Thyroid gland (tissue), 4 donors: ENCODE results near the gene TCF7L2. TPM values are rescaled to one million over a fixed set of nuclear protein-coding genes. Genes with fewer than 3 reads are reported as not detected.
A peak's percentile ranks its signal among the peaks of the same experiment; 100 is the strongest.
"Not testable (repeated sequence)": the region's sequence is repeated elsewhere in the genome, so short reads cannot be mapped to it uniquely, and the experiment has no call there.

ENCODE experiments used
- DNase-seq, 2 donors: peaks; one replicate each; pipeline ENCODE4 v3.0.0-alpha.2; 2019
- H3K27ac ChIP-seq, 3 donors: fragments of 200-600 bp; sonication (generic); 1 replicate in 2 of 3; 2 replicates in 1 of 3; pipeline ENCODE4 v1.5.1; 2016 to 2019; ENCODE audit warnings: mild to moderate bottlenecking in 1 of 3, moderate library complexity in 1 of 3
- H3K27me3 ChIP-seq: fragments of 200-600 bp; sonication (generic); one replicate; pipeline ENCODE4 v1.5.1; 2019
- H3K36me3 ChIP-seq, 2 donors: fragments of 200-600 bp; sonication (generic); one replicate each; pipeline ENCODE4 v1.5.1; 2016 to 2019
- H3K4me1 ChIP-seq, 2 donors: fragments of 200-600 bp; sonication (generic); one replicate each; pipeline ENCODE4 v1.5.1; 2017 to 2019
- H3K4me3 ChIP-seq, 3 donors: fragments of 200-600 bp; sonication (generic); replicated peaks in 1 of 3; 1 replicate in 2 of 3; 2 replicates in 1 of 3; pipeline ENCODE4 v1.5.1; 2016; ENCODE audit warnings: mild to moderate bottlenecking in 1 of 3
- H3K9me3 ChIP-seq: fragments of 200-600 bp; sonication (generic); one replicate; pipeline ENCODE4 v1.5.1; 2017
- CTCF ChIP-seq, 6 experiments: fragments of 200-600 bp in 3 of 6; fragments of 450-650 bp in 3 of 6; sonication (generic) in 3 of 6; IDR thresholded peaks; one replicate each; pipeline ENCODE4 v1.5.1; 2016 to 2019; ENCODE audit warnings: antibody characterized with exemption in 6 of 6, mild to moderate bottlenecking in 2 of 6, inconsistent platforms in 1 of 6, moderate library complexity in 1 of 6
- POLR2A ChIP-seq, 2 donors: fragments of 450-650 bp; IDR thresholded peaks; one replicate each; pipeline ENCODE4 v1.6.1; 2017; ENCODE audit warnings: antibody characterized with exemption in 2 of 2, mild to moderate bottlenecking in 2 of 2, moderate library complexity in 1 of 2
- WGBS, 2 donors: methylation state at CpG; one replicate each; pipeline ENCODE4 v1.1.5; 2017; 5-methylcytosine and 5-hydroxymethylcytosine counted together
- intact Hi-C: fragments of 100-400 bp; cut with DNase I; formaldehyde crosslinking; loops from one replicate; pipeline ENCODE4 v1.15.1; 2023
- total RNA-seq, 4 donors: library from RNA; depleted of rRNA; stranded (reverse); fragments of >200 nt; gene quantifications; one replicate each; pipeline ENCODE4 v1.2.3, GENCODE V29; 2016

The TCF7L2 gene
- total RNA-seq, 4 donors from 2014 or later: 16.2 to 67.1 (median 25.3) TPM

DNA sequence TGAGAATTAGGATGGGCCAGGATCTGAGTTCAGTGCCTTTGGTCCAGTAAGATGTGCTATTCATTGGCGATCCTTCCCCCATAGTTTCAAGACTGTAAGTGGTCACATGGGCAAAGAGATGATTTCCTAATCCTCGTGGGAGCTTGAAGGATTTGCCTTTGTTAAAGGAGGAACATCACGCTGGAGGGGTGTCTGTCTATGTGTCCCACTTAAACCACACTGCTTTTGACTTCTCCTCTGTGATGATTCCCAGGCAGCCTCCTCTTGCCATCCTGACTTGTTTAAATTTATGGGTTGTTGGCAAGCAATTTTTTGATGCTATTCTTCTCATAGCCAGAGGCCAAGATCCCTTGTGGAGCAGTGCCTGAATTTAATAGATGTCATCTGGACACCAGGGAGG lies 154.0 kb downstream of the TCF7L2 start:
- H3K27me3 ChIP-seq: no peaks in the 10 kb centered on the region
- WGBS, 2 donors: 74 to 82% methylated on average over 3 of the region's 3 CpGs
- DNase-seq: no peak
- H3K4me3 ChIP-seq: no peak overlapping the region
- intact Hi-C loops: loop anchor here (10.0 kb wide), 1 partner anchor 79 kb away; no protein-coding TSS in a partner anchor
- no peaks in the 10 kb centered on the region for H3K9me3 ChIP-seq
- H3K36me3 ChIP-seq: no peaks in the 10 kb centered on the region
- no peak overlapping the region for H3K27ac ChIP-seq
- H3K4me1 ChIP-seq: peaks cover 14 to 29% of the 10 kb centered on the region in 2 donors
- no peak for TF ChIP-seq CTCF (IDR thresholded peaks at IDR 0.05)

DNA sequence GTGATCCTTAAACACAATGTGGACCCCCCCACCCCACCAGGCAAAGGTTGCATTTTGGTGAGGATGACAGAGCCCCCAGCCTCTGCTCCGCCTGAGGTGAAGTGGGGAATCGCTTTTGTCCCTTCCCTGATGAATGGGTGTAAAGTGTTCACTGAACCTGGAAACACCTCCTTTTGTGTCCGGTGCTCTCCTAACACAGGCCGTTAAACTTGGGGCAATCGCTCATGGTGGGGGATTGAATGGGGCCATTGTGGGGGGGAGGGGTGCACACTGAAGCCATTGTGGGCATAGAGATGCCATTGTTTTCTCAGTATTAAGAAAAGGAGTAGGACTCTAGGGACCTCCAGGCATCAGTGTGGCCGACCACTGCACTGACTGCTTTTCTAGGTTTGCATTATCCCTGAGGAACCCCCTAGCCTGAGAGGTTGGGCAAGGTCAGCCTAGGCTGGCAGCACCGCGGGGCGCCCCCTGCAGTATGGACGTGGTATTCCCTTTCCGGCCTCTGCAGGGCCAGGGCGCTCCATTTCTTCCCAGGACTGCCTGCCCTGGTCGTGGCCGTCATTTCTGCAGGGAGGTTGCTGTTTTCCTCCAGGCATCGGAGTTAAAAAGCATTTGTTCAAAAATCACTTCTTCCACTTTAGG lies 158.3 kb downstream of the TCF7L2 start:
- Histone ChIP-seq H3K4me3 (no peak overlapping the region), H3K36me3 (no peaks in the 10 kb centered on the region), H3K4me1 (peaks cover 15 to 20% of the 10 kb centered on the region in 2 donors), H3K9me3 (no peaks in the 10 kb centered on the region), H3K27ac (no peak overlapping the region), H3K27me3 (no peaks in the 10 kb centered on the region)
- peak in 1 of 2 donors; percentile 18 for DNase-seq
- intact Hi-C loops: loop anchor here (10.0 kb wide), 1 partner anchor 84 kb away; no protein-coding TSS in a partner anchor
- WGBS, 2 donors: 73 to 77% methylated on average over 15 of the region's 15 CpGs
- peak in 3 of 6 experiments; percentile 24 to 46 (median 24) for TF ChIP-seq CTCF (IDR thresholded peaks at IDR 0.05)
- no peak for TF ChIP-seq POLR2A (IDR thresholded peaks at IDR 0.05)

DNA sequence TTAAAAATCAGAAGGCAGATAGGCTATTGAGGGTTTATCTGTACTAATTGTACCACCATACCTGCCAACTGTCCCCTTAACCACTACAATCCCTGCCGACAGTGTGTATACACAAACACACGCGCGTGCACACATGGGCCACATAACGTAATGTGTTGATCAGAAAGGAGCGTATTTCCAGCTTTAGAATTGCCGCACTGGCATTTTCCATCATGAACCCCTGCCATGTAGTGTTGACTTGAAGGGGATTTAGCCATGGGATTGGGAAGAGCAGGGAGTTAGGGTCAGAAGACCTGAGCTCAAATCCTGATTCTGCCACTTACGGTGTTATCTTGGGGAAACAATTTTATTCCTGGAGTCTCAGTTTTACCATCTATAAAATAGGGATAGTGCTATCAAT lies 158.9 kb downstream of the TCF7L2 start:
- H3K9me3 ChIP-seq: no peaks in the 10 kb centered on the region
- H3K36me3 ChIP-seq: no peaks in the 10 kb centered on the region
- intact Hi-C loops: loop anchor here (10.0 kb wide), 1 partner anchor 84 kb away; no protein-coding TSS in a partner anchor

GRCh38 chr10:113109482-113109881 lies 159.4 kb downstream of the TCF7L2 start:
- H3K4me1 ChIP-seq: peaks cover 15 to 20% of the 10 kb centered on the region in 2 donors
- not testable (repeated sequence) for H3K4me3 ChIP-seq, H3K9me3 ChIP-seq, H3K27ac ChIP-seq, DNase-seq, H3K27me3 ChIP-seq, H3K36me3 ChIP-seq
- intact Hi-C loops: loop anchor here (10.0 kb wide), 1 partner anchor 85 kb away; no protein-coding TSS in a partner anchor
- WGBS, 2 donors: 90 to 92% methylated on average over 4 of the region's 4 CpGs

More for the DNA sequence above, 158.9 kb downstream of the TCF7L2 start:
- TF ChIP-seq POLR2A (IDR thresholded peaks at IDR 0.05) (no peak), CTCF (IDR thresholded peaks at IDR 0.05) (no peak)
- 97 to 98% methylated on average over 8 of the region's 8 CpGs for WGBS, 2 donors
- H3K27me3 ChIP-seq: no peaks in the 10 kb centered on the region
- no peak overlapping the region for H3K27ac ChIP-seq
- peaks cover 15 to 20% of the 10 kb centered on the region in 2 donors for H3K4me1 ChIP-seq
- no peak overlapping the region for H3K4me3 ChIP-seq
- DNase-seq: no peak

DNA sequence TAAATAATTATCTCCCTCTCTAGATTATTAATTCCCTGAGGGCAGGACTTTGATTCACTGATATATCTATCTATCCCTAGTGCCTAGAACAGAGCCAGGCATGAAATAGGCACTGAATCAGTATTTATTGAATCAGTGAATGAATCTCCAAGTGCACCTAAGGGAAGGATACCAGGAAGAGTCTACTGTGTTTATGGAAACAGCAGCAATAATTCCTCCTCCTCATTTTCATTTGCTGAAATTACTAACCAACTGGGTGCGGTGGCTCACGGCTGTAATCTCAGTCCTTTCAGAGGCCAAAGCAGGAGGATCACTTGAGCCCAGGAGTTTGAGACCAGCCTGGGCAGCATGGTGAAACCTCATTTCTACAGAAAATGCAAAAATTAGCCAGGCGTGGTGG lies 161.2 kb downstream of the TCF7L2 start:
- intact Hi-C loops: no loop called here
- 97 to 98% methylated on average over 3 of the region's 3 CpGs for WGBS, 2 donors
- Histone ChIP-seq H3K27ac (no peak overlapping the region), H3K36me3 (no peaks in the 10 kb centered on the region), H3K4me3 (no peak overlapping the region), H3K9me3 (no peaks in the 10 kb centered on the region), H3K4me1 (peaks cover 15 to 16% of the 10 kb centered on the region in 2 donors), H3K27me3 (no peaks in the 10 kb centered on the region)
- DNase-seq: no peak
- TF ChIP-seq CTCF (IDR thresholded peaks at IDR 0.05) (no peak), POLR2A (IDR thresholded peaks at IDR 0.05) (no peak)
